Stimulated activated CD8-positive, alpha-beta memory T cell treated with anti-CD3 and anti-CD28 coated beads, Interleukin-12 subunit alpha, Interleukin-12 subunit beta, amount 100 ng/mL, for 24 hours (primary cell): ENCODE results near the gene TEKT1.
"Not testable (repeated sequence)": the region's sequence is repeated elsewhere in the genome, so short reads cannot be mapped to it uniquely, and the experiment has no call there.

Experiments
- DNase-seq: peaks from one replicate; pipeline ENCODE4 v3.0.0-alpha.2; 2020; ENCODE audit errors: extremely low read depth

TEKT1 gene

DNA sequence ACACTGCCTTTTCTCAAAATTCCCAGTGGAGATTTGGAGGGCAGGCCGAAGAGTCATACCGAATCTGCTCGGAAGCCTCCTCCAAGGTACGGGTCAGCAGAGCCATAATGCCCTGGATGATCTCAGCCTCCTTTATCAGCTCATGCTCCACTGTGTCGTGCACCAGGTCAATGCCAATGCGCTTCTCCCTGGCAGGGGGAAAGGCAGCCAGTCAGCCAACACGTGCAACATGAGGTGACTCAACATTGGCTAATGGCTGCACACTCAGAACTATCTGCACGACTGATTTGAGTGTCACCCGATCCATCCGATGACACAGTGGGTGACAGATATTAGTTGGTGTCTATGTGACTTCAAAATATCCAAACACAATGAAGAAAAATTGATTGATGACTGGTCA, 15.8 kb downstream of the TEKT1 start:
- no peak for DNase-seq

DNA sequence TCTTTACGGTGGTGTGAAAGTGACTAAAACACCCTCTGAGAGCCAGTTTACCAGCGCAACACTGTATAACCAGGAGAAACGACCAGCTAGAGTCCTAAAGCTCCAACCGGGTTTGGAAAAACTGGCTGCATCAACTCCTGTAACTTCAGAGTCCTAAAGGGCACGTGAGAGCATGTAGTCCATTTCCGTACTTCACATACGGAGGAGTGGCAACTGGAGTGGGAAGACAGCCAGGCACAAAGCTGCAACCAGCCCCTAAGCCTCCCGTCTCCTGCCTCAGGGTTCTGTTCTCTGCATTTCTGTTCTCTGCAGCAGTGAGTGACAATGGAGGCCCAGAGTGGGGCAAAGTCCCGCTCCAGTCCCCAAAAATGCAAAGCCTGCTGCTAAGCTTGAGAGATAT, 19.2 kb downstream of the TEKT1 start:
- no peak for DNase-seq

GRCh38 chr17:6811510-6811909, 20.0 kb downstream of the TEKT1 start:
- DNase-seq = no peak

DNA sequence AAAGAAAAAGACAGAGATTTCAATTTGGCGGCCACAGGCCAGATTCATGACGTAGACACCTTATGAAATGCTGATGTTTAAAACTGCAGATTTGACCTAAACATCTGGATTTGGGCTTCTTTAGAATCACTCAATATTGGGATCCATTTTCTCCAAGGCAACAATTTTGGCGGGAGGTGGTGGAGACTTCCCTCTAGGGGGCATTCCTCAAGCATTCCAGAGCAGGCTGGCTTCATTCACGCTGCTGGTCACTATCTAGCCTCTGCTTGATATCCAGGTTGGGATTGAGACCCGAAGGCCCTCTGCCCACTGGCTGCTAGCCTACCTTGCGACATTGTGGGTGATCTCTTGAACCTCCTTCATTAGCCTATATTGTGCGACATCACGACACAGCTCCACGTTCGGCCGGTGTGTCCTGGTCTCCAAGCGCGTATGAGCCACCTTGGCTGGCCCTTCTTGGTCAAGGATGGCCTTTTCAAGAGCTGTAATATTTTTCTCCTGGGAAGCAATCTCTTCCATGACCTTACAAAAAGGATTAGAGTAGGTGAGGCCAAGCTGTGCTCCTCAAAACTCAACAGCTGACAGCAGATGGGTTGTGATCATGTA, 31.0 kb downstream of the TEKT1 start:
- no peak for DNase-seq

DNA sequence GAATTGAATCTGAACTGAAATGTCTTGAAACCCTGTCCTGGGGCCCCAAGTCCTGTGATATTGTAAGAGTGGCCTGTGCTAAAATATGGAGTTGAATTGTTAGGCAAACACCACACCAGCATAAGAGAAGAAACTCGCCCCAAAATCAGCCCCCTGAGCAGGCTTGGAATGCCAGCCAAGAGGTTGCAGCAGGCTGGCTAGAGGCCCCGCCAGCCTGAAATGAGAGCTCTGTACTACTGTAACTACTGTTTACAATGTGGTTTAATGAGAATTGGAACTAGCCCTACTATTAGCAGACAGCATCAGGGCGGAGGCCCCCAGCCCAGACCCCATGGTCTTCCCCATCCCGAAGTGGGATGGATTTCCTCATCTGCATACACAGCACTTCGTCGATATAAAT, 31.8 kb downstream of the TEKT1 start:
- no peak for DNase-seq

DNA sequence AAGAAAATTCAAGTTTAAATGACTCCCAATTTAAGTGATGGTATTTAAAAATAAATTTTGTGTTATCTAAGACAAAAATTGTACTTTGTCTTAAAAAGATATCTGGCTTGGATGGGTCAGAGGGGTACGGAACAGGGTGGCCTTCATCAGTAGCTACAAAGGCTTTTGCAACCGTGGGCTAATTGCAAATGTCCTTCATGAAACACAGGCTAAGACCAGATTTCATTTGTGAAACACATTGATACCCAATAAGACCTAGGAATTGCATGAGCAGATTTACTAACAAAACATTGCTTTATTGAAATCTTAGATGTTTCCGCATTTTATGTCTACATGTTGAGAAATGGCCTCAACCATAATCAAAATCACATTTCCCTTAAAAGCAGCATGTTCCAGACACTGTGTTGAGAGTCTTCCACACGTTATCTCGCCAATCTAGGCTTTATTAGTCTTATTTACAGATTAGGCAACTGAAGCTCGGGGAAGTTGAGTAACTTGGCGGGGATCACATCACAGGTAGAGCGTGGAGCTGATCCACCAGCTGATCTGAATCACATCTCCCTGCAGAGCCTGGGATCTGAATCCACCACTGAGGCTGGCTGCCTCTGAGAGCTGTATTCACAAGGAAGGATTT, 33.7 kb downstream of the TEKT1 start:
- DNase-seq = no peak

DNA sequence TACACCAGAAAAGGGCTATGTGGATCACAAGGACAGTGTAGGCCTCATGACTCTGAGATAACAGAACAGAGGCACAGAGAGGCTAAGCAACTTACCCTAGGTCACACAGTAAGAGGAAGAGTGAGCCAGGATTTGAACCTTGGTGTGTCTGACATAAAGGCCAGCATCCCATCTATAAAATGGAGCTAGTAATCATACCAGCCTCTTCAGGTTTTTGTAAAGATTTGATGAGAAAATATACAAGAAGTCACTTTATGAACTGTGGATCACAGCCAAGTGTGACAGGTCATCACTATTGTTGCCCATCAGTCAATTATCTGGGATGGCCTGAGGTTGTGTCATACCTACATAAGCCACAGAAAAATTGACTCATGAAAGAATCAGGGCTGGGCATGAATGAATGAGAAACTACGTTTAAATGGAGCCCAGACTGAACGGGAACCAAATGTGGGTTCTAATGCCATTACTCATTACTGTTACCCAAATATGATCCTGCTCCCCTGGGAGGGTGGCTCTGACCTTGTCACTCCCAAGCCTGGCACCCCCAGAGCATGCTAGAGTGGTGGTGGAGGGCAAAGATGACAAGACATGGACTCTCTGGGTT, 34.5 kb downstream of the TEKT1 start:
- no peak for DNase-seq

- DNase-seq = no peak
These were observed 35.3 kb downstream of the TEKT1 start for GRCh38 chr17:6796017-6796886.

DNA sequence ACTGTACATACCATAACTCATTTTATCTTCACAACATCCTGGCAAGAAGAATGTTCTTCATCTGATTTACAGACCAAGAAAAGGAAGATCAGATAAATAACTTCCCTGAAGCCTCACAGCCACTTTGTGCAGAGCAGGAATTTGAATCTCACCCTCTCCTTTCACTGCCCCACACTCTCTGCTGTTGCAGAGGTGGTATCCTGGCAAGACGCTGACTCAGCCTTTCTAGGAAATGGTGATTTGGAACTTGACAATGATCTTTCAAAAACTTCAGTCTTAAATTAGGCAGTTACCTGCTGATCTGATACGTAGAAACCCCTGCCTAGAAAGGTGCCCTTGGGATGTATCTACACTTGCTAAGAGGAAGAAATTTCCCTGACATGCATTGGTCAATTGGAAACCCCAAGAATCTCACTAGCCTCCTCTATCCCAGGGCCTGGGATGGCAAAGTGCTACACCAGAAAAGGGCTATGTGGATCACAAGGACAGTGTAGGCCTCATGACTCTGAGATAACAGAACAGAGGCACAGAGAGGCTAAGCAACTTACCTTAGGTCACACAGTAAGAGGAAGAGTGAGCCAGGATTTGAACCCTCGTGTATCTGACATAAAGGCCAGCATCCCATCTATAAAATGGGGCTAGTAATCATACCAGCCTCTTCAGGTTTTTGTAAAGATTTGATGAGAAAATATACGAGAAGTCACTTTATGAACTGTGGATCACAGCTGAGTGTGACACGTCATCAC, 37.6 kb downstream of the TEKT1 start:
- no peak for DNase-seq

DNA sequence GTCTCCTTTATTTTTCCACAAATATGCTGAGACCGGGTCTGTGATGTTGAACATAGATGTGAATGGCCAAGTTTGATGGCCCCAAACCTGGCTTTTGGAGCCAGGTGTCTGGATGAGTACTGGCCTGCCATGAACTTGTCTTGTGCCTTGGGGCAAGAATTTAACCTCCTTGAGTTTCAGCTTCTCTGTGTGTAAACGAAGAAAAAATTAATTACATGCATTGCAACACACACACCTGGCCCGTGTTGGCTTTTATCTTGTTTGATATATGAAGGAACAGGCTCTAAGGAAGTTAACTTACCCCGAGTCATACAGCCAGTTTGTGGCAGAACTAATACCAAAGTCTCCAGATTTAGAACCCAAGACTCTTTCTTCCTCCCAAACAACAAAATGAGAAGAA, 42.4 kb downstream of the TEKT1 start:
- DNase-seq = no peak

GRCh38 chr17:6787081-6787693, 44.3 kb downstream of the TEKT1 start:
- no peak for DNase-seq

DNA sequence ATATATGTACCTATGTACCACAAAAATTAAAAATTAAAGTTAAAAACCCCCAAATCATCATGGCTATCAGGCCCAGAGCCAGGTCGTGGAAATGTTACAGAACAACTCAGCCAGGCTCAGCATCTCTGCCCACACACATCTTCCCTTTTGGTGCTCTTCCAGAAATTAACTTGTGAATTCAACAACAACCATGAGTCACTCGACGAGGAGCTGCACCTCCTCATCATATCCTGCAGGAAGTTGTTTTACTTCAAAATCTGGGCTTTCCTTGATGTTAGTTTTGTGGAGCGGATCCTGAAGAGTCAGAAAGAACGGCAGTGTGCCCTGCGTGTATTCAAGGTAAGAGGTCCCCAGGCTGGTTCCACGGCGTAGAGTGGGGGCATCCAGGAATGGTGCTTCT, 44.9 kb downstream of the TEKT1 start:
- no peak for DNase-seq

DNA sequence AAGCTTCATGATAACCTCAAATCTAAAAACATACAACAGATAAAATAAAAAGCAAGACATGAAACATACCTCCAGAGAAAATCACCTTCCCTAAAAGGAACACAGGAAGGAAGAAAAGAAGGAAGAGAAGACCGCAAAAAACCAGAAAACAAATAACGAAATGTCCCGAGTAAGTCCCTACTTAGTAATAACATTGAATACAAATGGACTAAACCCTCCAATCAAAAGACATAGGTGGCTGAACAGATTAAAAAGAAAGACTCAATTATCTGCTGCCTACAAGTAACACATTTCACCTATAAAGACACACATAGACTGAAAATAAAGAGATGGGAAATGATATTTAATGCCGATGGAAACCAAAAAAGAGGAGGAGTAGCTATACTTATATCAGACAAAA, 49.3 kb downstream of the TEKT1 start:
- DNase-seq = no peak

DNA sequence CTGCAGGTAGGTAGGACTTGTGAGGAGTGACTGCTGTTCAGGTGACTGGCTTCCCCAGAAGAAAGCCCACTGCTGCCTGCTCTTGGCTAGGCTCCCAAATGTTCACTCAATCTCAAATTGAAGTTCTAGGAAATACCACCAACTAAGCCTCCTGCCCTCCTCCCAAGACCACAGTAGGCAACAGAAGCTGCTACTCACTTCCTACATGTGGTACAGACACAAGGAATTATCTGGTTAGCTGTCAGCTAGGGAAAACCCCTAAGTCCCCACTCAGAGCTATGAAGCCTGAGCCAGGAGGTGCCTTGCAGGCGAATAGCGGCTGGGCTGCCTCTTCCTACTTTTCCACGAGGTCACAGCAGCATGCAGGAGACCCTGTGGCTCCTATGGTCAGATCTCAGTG, 50.6 kb downstream of the TEKT1 start:
- DNase-seq = no peak

DNA sequence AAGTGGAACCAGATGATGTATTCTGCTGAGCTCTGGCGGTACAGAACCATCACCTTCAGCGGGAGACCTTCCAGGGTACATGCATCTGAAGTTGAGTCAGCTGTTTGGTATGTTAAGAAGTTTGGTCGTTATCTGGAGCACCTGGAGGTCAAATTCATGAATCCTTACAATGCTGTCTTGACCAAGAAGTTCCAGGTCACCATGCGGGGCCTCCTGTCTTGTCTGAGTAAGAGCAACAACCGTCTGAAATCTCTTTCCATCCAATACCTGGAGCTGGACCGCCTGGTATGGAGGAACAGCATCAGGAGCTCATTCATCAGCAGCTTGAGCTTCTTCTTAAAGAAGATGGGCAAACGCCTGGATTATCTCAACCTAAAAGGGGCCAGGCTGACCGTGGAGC, 51.5 kb downstream of the TEKT1 start:
- no peak for DNase-seq

GRCh38 chr17:6779411-6779810, 52.1 kb downstream of the TEKT1 start:
- DNase-seq = no peak

- no peak for DNase-seq
These were observed 55.6 kb downstream of the TEKT1 start, which contains the start of gene FBXO39 for GRCh38 chr17:6775871-6776405. Gene FBXO39, plus strand, starts transcription at chr17:6776215. Its CDS starts 3,654 bp downstream, at chr17:6779869.

DNA sequence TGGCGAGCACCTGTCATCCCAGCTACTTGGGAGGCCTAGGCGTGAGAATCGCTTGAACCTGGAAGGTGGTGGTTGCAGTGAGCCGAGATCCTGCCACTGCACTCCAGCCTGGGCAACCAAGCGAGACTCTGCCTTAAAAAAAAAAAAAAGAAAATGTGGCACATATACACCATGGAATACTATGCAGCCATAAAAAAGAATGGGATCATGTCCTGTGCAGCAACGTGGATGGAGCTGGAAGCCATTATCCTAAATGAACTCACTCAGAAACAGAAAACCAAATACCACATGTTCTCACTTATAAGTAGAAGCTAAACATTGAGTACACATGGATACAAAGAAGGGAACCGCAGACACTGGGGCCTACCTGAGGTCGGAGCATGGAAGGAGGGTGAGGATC, 56.6 kb downstream of the TEKT1 start:
- DNase-seq = not testable (repeated sequence)

GRCh38 chr17:6772016-6772415, 59.5 kb downstream of the TEKT1 start:
- DNase-seq = no peak

GRCh38 chr17:6768447-6768846, 63.1 kb downstream of the TEKT1 start:
- no peak for DNase-seq

GRCh38 chr17:6761779-6762178, 69.8 kb downstream of the TEKT1 start:
- DNase-seq = no peak
